Subcutaneous abdominal adipose tissue (tissue), 5 donors: ENCODE data around the gene SLC39A1.
"Not testable (repeated sequence)": the region's sequence is repeated elsewhere in the genome, so short reads cannot be mapped to it uniquely, and the experiment has no call there.

Experiments used
- H3K27ac ChIP-seq: one replicate; pipeline ENCODE4 v1.7.0; 2013; ENCODE audit warnings: low read depth, mild to moderate bottlenecking, inconsistent platforms, low read length, moderate library complexity
- H3K27me3 ChIP-seq, 5 donors: one replicate each; pipeline ENCODE4 v1.7.0; 2013; ENCODE audit warnings: low read length in 5 of 5, inconsistent platforms in 1 of 5; ENCODE audit not compliant: control insufficient read depth in 5 of 5, insufficient read depth in 4 of 5
- H3K36me3 ChIP-seq, 5 donors: one replicate each; pipeline ENCODE4 v1.7.0; 2013; ENCODE audit warnings: low read length in 5 of 5; ENCODE audit not compliant: control insufficient read depth in 5 of 5, insufficient read depth in 5 of 5
- H3K4me1 ChIP-seq, 5 donors: one replicate each; pipeline ENCODE4 v1.7.0; 2013; ENCODE audit warnings: low read length in 5 of 5, mild to moderate bottlenecking in 3 of 5, moderate library complexity in 1 of 5; ENCODE audit not compliant: control insufficient read depth in 5 of 5, insufficient read depth in 5 of 5
- H3K4me3 ChIP-seq, 5 donors: one replicate each; pipeline ENCODE4 v1.7.0; 2013; ENCODE audit warnings: low read length in 5 of 5, low read depth in 1 of 5
- H3K9ac ChIP-seq, 5 donors: one replicate each; pipeline ENCODE4 v1.7.0; 2013; ENCODE audit warnings: low read length in 5 of 5, mild to moderate bottlenecking in 4 of 5, moderate library complexity in 3 of 5
- H3K9me3 ChIP-seq, 5 donors: one replicate each; pipeline ENCODE4 v1.7.0; 2013; ENCODE audit warnings: low read length in 5 of 5; ENCODE audit not compliant: control insufficient read depth in 5 of 5
- donor health status: healthy.
- donor health status: healthy.
- donor health status: healthy.
- donor health status: healthy.
- donor health status: healthy.

The SLC39A1 gene

DNA sequence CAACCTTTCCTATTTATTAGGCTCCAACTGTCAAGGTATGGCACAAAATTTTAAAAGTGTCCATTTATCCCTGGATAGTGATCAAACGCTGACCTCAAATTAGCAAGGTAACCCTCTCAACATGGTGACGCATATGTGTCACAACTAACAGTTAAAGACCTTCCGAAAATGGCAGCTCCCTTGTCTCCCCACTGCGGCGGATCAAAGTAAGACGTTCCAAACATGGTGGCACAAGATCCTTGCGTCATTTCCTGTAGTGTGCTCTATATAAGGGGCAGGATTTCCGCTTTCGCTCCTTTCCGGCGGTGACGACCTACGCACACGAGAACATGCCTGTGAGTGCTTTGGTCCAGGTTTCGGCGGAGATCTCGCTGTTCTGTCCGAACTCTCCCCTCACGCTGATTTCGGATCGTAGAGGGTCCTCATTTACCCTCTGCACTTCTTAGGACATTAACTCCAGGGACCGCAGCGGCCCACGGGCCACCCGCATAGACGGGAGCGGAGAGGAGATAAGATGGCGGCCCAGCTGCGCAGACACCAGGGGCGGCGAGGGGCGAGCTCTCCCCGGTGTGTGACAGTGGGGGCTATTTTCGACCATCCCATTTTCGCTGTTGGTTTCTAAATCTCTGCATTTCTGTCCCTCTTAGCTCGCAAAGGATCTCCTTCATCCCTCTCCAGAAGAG is 27.3 kb upstream of the SLC39A1 start, which contains the start of gene RPS27:
Gene RPS27 (plus strand): TSS at position 295 of the 683 bp plus-strand sequence. CDS start 35 bp downstream, at position 330.
- H3K9me3 ChIP-seq: no peaks in the 10 kb centered on the region

DNA sequence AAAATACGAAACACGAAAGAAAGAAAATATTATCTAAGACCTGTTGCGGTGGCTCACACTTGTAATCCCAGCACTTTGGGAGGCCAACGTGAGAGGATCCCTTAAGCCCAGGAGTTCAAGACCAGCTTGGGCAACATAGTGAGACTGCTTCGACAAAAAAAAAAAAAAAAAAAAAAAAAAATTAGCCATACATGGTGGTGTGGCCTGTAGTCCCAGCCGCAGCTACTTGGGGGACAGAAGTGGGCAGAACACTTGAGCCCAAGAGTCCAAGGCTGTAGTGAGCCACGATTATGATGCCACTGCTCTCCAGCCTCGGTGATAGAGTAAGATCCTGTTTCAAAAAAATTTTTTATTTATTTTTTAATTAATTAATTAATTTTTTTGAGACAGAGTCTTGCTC is 24.3 kb upstream of the SLC39A1 start:
- Histone ChIP-seq H3K4me1 (peaks cover 8 to 45% (median 40%) of the 10 kb centered on the region in 5 donors), H3K9ac (no peak overlapping the region), H3K27ac (no peak overlapping the region), H3K36me3 (peaks cover 7 to 15% (median 10%) of the 10 kb centered on the region in 5 donors), H3K4me3 (no peak overlapping the region), H3K27me3 (no peaks in the 10 kb centered on the region), H3K9me3 (no peaks in the 10 kb centered on the region)

More for the DNA sequence above, 27.3 kb upstream of the SLC39A1 start, which contains the start of gene RPS27:
- peaks cover 11 to 34% (median 23%) of the 10 kb centered on the region in 5 donors for H3K36me3 ChIP-seq
- peaks cover 3 to 33% (median 30%) of the 10 kb centered on the region in 5 donors for H3K4me1 ChIP-seq
- H3K4me3 ChIP-seq: peak within 1 kb of the TSS; percentile 95 to 100 (median 99)
- H3K27ac ChIP-seq: peak within 1 kb of the TSS; percentile 95
- H3K9ac ChIP-seq: peak within 1 kb of the TSS; percentile 91 to 99 (median 95)
- H3K27me3 ChIP-seq: no peaks in the 10 kb centered on the region

DNA sequence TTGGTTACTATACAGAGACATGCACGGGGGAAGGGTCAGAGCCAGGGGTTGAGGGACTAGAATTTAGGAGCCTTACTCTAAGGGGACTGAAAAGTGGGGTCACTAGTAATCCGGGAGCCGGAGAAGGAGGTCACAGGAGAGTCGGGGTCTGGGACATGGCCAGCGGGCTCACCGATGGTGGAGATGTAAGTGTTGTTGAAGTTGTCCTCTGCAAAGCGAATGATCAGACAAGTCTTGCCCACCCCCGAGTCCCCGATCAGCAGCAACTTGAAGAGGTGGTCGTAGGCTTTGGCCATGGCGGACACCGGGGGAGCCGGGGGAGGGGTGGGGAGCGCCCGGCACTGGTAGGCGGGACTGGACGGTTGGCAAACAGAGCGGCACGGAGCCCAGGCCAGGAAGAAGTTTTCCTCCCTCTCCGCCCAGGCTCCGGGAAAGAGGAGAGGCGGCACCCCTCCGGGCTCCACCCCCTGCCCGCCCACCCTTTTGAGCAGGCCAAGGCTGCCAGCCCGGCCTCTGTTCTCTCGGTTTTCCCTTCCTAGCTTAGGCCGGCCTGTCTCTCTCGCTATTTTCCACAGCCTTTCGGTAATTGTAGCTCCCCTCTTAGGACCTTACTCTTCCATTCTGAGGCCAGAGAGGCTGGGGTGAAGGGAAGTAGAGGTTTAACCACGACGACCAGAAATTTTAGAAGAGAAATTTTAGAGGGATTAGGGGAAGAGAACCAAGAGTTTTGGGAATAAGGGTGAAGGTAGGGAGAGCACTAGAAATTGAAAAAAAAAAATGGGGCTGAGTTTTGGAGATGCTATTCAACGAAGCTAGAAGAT is 22.8 kb upstream of the SLC39A1 start, which contains the start of gene RAB13:
Gene RAB13 (minus strand): TSS at position 399 of the 821 bp plus-strand sequence. CDS start 103 bp downstream, at position 296.
- peak within 1 kb of the TSS; percentile 74 to 93 (median 80) for H3K4me3 ChIP-seq
- peak within 1 kb of the TSS; percentile 91 for H3K27ac ChIP-seq
- H3K9ac ChIP-seq: peak within 1 kb of the TSS; percentile 22 to 93 (median 90)
- H3K9me3 ChIP-seq: no peaks in the 10 kb centered on the region
- no peaks in the 10 kb centered on the region for H3K27me3 ChIP-seq
- peaks cover 6 to 34% (median 27%) of the 10 kb centered on the region in 5 donors for H3K4me1 ChIP-seq
- peaks cover 0 to 15% (median 9%) of the 10 kb centered on the region in 5 donors for H3K36me3 ChIP-seq

DNA sequence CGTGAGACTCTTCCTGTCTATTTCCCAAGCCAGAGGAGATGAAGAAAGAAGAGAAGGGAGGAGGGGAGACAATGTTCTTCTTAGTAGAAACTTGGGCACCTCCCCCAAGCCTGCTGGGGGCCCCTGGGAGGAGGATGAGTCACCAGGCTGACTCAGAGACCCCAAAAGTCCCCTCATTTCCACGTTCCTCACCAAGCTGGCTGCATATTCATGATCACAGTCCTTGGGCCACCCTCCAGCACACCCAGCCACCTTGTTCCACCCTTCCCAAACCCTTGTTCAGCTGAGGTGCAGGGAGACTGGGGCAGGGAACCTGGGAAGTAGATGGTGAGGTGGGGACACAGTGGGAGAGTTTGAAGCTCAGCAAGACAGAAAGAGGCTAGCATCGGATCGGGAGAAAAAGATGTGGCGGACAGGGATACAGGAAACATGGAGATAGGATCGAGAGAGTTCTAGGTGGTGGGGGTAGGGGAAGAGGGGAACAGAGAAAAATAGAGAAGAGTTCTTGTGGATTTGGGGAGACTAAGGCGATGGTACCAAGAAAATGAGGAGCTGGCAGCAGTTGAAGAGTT is 22.1 kb upstream of the SLC39A1 start:
- Histone ChIP-seq H3K27me3 (no peaks in the 10 kb centered on the region), H3K4me1 (peaks cover 6 to 40% (median 24%) of the 10 kb centered on the region in 5 donors), H3K4me3 (peak overlapping the region; percentile 74 to 93 (median 80)), H3K9ac (peak overlapping the region; percentile 21 to 93 (median 86)), H3K9me3 (no peaks in the 10 kb centered on the region), H3K36me3 (peaks cover 0 to 15% (median 10%) of the 10 kb centered on the region in 5 donors), H3K27ac (peak overlapping the region; percentile 91)

DNA sequence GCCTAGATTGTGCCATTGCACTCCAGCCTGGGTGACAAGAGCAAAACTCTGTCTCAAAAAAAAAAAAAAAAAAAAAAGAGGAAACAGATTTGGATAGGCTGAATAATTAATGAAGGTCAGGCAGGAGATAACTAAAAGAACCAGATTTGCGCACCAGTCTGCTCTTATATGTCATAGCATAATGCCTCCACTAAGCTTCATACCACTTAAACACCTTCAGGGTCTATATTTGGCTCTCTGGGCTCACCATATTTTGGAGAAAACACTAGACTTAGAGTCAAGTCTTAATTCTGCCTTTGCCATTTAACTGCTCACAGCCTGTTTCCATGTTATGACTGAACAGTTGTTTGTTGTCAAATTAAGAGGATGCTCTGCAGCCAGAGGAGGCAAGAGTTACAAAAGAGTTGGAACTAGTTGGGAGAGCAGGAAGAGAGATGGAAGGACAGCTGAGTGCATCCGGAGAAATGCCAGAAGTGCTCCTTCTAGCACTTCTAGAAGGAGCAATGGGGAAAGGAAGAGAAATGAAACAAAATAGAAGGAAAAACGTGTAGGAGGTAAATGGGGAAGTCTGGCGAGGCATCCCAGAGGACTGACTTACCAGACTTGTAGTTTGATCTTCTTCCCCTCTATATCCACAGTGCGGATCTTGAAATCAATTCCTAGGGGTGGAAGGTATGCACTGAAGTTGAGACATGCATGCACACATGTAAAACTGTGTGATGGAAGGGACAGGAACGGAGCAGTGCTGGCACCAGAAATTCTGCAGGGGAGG is 21.0 kb upstream of the SLC39A1 start:
- Histone ChIP-seq H3K4me1 (peaks cover 6 to 37% (median 23%) of the 10 kb centered on the region in 5 donors), H3K27me3 (no peaks in the 10 kb centered on the region), H3K9me3 (no peaks in the 10 kb centered on the region), H3K9ac (peak overlapping the region in 4 of 5 donors; percentile 44 to 90 (median 64)), H3K27ac (peak overlapping the region; percentile 91), H3K36me3 (peaks cover 0 to 15% (median 10%) of the 10 kb centered on the region in 5 donors), H3K4me3 (peak overlapping the region in 3 of 5 donors; percentile 79 to 81 (median 80))

DNA sequence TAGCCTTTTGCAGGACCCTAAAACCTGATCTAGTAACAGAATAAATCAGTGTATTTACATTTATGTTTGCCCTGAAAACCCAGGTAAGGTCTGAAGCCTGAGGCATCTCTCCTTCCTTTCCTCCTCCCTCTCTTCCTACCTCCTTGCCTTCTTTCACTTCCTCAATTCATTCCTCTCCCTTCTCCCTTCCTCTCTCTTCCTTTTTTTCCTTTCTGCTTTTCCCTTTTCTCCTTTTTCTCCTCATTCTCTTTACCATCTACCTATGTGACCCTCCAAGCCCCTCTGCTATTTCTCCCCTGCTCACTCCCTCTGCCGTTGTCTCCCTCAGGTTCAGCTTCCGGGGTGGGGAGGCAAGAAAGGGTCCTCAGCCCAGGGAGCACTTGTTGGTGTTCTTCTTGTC is 18.4 kb upstream of the SLC39A1 start:
- H3K27ac ChIP-seq, H3K27me3 ChIP-seq, H3K9ac ChIP-seq, H3K4me3 ChIP-seq, H3K9me3 ChIP-seq: not testable (repeated sequence)
- peaks cover 0 to 15% (median 10%) of the 10 kb centered on the region in 5 donors for H3K36me3 ChIP-seq
- H3K4me1 ChIP-seq: peaks cover 4 to 46% (median 34%) of the 10 kb centered on the region in 5 donors

DNA sequence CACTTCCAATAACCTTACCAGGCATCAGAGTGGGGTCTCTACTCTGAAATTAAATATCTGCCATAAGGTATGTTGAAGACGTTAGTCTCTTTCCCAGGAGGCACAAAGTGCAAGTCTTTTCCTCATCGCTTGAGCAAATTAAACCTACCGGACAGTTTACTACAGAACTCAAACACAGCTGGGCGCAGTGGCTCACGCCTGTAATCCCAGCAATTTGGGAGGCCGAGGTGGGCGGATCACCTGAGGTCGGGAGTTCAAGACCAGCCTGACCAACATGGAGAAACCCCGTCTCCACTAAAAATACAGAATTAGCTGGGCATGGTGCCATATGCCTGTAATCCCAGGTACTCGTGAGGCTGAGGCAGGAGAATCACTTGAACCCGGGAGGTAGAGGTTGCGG is 15.8 kb upstream of the SLC39A1 start:
- not testable (repeated sequence) for H3K27ac ChIP-seq, H3K9ac ChIP-seq, H3K9me3 ChIP-seq, H3K4me3 ChIP-seq, H3K27me3 ChIP-seq
- H3K4me1 ChIP-seq: peaks cover 0 to 35% (median 25%) of the 10 kb centered on the region in 5 donors
- peaks cover 4 to 29% (median 24%) of the 10 kb centered on the region in 5 donors for H3K36me3 ChIP-seq

DNA sequence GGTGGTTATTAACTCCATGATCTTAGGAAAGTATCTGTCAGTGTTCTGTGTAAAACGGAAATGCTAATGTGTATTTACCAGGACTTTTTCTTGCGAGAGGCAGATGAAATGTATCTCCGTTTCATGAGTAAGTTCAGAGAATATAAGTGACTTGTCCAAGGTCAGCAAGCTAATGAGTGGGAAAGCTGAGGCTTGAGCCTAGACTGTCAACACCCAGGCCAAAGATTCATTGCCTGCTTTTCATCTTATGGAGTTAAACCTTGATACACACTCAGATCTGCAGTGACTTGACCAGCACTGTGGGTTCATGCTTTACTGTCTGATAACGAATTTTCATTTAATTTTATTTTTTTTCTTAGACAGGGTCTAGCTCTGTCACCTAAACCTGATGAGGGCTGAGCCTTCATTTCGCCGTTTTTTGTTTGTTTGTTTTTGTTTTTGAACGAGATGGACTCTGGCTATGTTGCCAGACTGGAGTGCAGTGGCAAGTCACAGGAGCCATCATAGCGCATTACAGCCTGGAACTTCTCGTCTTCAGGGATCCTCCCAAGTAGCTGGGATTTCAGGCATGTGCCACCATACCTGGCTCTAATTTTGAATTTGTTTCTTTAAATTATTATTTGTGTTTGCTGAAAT is 15.1 kb upstream of the SLC39A1 start:
- H3K9ac ChIP-seq: peak overlapping the region in 3 of 5 donors; percentile 68 to 99 (median 97)
- H3K36me3 ChIP-seq: peaks cover 5 to 36% (median 31%) of the 10 kb centered on the region in 5 donors

More for the DNA sequence above, 15.1 kb upstream of the SLC39A1 start:
- no peaks in the 10 kb centered on the region for H3K9me3 ChIP-seq
- H3K27me3 ChIP-seq: no peaks in the 10 kb centered on the region
- H3K4me1 ChIP-seq: peaks cover 0 to 35% (median 25%) of the 10 kb centered on the region in 5 donors
- peak overlapping the region; percentile 95 to 97 (median 96) for H3K4me3 ChIP-seq
- peak overlapping the region; percentile 83 for H3K27ac ChIP-seq
